ENCODE results near the gene ATP1A1.
A peak's percentile ranks its signal among the peaks of the same experiment; 100 is the strongest.

The ATP1A1 gene

DNA sequence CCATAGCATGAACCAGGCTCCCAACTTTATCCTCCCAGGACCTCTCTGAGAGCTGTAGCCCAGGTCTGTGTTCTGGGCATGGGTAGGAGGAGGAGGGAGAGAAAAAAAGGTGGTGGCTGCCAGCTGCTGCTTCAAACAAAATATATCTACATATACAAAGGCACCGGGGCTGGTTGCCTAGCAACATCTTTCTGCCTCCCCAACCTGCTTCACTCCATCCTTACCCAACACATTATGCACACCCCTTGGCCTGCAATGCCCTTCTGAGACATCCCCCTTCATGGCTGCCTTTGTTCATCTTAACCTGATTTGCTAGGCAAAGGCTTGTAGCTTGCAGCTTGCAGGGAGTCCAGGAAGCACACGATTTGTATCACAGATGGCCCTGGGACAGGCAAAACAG lies 27.2 kb upstream of the ATP1A1 start:
- no peak for DNase-seq

DNA sequence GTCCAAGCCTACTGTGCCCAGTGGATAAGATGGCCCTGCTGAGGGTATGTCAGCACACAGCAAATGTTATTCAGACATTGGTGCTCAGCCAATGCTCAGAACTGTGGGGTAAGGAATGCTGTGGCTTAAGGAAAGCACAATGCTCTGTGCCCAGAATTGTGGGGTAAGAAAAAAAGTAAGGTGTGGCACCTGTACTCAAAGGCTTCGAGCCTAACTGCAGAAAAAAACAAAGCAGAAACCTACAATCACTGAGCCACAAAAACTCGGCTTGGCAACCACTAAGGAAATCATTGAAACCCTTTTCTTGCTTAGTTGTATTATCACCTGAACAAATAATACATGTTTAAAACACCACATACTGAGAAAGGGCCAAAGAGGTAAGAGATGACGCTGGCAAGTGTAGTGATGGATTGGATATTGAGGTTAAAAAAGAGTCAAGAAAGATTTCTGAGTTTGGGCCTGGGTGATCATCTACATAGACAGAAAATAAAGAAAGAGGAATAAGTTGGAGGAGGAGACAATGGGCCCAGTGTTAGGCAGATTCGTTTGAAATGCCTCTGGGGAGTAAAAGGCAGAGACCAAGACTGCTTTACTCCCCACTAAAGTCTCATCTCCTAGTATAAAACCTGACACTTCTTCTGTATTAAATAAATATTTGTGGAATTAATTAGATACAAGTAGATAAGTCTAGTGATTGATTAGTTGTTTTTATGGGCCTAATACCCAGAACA lies 25.9 kb upstream of the ATP1A1 start:
- no peak for DNase-seq

DNA sequence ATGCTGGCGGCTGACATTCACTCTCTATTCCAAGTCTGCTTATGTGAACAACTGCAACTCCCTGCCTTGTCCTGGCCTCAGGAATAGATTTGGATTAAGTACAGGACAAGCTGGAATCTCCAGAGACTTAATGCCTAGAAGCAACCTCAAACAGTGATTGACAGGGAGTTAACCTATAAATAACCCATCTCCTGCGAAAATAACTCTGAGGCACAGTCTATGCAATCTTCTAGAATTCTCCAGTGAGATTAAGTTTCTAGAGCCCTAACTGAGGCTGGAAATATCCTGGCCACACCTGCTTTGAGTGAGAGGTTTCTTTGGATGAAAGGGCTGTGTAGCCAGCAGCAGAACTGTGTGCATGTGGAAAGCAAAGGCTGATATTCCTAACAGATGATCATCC lies 25.3 kb upstream of the ATP1A1 start:
- DNase-seq: no peak

DNA sequence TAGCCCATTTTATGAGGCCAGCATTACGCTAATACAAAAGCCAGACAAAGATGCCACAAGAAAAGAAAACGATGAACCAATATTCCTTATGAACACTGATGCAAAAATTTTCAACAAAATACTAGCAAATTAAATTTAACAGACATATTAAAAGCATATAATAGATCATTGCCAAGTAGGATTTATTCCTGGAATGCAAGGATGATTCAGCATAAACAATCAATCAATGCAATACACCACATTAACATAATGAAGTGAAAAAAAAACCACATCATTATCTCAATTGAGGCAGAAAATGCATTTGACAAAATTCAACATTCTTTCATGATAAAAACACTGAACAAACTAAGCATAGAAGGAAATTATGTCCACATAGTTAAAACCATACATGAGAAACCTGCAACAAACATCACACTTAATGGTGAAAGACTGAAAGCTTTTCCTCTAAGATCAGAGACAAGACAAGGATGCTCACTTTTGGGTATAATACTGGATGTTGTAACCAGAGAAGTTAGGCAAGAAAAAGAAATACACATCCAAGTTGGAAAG lies 22.9 kb upstream of the ATP1A1 start:
- DNase-seq: no peak

DNA sequence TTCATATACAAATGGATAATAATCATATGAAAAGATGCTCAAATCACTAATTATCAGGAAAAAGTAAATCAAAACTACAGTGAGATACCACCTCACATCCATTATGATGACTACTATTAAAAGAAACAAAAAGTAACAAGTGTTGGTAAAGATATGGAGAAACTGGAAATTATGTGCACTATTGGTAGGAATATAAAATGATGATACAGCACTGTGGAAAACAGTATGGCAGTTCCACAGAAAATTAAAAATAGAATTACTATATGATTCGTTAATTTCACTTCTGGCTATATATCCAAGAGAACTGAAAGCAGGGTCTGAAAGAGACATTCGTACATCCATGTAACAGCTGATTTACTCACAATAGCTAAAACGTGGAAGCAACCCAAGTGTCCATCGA lies 21.1 kb upstream of the ATP1A1 start:
- no peak for DNase-seq

DNA sequence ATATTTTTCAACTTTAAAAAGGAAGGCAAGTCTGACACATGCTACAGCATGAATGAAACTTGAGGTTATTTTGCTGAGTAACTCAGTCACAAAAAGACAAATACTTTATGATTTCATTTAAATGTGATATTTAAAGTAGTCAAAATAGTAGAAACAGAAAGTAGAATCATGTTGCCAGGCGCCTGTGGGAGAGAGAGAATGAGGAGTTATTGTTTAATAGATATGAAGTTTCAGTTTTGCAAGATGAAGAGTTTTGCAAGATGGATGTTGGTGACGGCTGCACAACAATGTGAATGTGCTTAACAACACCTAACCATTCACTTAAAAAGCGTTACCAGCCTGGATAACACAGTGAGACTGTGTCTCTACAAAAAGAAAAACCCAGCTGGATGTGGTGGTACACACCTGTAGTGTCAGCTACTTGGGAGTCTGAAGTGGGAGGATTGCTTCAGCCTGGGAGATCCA lies 20.7 kb upstream of the ATP1A1 start:
- no peak for DNase-seq

DNA sequence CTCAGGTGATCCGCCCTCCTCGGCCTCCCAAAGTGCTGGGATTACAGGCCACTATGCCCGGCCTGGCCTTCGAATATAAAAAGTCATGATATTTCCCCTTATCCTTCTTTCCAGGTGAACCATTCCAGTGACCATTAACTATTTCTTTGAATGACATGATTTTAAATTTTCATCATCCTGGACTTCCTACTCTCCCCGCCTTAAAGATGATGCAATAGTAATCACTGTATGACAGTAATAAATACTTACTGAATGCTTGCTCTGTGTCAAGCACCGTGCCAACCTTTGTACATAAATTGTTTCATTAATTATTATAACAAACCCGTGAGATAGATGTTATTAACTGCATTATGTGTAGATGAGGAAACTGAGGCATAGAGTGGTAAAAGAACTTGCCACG lies 19.9 kb upstream of the ATP1A1 start:
- no peak for DNase-seq

DNA sequence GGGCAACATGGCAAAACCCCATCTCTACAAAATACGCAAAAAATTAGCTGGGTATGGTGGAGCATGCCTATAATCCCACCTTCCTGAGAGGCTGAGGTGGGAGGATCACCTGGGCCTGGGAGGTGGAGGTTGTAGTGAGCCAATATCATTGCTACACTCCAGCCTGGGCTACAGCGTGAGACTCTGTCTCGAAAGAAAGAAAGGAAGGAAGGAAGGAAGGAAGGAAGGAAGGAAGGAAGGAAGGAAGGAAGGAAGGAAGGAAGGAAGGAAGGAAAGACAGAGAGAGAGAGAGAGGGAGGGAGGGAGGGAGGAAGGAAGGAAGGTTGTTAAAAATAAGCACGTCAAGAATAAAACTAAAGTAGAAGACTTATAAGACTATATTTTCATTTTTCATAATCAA lies 17.0 kb upstream of the ATP1A1 start:
- DNase-seq: no peak

DNA sequence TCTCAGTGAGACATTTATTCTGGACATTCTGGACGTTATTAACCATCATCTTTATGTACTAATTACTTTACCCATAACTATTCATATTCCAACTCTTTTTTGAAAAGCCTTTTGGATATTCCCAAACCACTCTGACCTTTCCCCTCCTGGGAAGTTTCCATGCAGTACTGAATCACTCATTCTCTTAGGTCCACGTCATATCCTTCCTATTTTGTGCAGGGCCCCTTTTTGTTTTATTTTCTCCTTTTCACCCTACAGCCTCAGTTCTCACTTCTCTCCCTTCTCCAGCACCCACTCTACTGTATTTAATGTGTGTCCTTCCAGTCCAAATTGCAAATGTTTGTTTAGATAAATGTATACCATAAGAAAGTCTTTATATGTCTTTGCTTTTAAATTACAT lies 16.4 kb upstream of the ATP1A1 start:
- DNase-seq: peak; percentile 89

DNA sequence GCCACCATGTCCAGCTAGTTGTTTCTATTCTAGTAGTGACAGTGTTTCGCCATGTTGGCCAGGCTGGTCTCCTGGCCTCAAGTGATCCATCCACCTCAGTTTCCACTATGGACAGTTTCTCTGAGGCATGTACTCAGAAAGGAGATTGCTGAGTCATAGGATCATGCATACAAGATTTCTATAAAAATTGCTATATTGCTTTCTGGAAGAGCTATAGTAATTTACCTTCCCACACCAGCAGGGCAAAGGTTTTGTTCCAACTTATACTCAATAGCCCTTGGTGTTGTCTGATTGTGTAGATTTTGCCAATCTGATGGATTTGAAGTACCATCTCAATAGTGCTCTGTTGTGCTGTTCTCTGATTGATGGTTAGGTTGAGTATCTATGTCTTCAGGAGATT lies 15.6 kb upstream of the ATP1A1 start:
- DNase-seq: peak; percentile 18

DNA sequence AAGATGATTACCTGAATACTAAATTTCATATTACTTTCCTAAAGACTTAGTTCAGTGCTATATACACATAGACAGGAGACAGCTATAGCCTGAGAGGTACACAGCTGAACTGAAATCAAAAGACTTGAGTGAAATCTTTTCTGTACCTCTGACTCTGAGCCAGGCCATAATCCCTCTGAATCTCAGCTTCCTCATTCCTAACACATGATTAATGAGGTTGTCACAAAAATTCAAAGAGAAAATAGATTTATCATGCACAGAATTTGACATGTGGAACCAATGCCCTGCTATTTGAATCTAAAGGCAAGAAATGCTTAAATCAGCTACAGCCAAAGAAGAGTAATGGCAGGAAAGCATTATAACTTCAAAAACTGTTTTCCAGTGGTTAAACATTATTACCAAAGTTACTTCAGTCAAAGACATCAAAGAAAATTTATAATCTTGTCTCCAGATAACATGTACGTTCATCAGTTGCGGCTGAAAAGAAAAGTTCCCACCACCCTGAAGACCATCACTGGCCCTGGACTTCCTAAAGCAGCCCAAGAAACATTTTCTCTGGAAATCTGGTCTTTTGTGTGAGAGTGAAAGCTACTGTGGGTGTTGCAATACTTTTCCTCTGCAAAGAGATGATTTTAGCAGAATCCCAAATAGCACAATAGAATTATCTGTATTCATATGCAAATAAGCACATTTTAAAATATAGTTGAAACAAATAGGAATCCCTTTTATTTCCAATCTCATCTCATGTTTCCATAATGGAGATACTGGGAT lies 13.8 kb upstream of the ATP1A1 start:
- peak; percentile 64 for DNase-seq

DNA sequence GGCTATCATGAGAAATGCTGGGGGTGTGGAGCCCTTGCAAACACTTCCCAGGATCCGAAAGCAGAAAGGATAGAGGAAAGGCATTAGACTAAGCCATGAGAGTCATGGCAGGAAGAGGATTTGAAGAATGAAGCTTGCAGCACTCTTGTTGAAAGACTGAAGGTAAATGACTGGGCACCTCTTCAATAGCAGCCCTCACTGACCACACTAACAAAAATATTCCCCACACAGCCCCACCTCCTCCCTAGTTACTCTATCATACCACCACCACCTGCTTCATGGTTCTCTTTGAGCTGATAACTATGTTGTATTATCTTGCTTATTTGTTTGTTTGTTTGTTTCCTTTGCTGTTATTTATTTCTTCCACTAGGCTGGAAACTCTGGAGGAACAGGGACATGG lies 13.2 kb upstream of the ATP1A1 start:
- no peak for DNase-seq

DNA sequence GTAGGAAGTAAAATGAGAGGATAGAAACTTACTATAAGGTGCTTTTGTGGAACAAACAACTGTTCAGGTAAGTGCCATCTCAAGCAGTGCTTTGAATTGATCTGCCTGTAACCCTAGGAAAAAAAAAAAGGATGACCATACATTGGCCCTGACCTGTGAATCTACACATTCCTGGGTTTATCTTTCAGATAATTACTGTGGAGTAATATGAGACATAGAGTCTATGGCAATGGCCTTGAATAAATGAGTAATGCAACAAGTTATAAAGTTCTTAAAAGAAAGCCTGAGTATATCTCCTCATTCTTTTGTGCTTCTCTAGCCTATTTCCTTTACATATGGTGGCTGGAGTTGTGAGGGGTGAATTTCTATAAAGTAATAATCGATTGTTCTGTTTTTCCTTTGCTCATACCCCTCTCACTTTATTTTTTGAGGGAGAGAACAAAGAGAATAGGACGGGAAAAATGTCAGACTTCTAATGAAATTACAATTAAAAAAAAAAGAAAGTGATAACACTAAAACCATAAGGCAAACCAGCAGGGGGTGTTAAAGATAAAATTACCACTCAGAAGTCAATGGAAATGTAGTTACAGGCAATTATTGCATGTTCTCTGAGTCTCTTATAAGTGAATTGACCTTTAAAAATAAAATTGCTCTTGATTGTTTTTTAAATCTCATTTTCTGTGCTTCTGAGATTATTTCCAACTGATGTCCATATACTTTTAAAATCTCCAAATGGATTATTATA lies 12.4 kb upstream of the ATP1A1 start:
- peak; percentile 50 for DNase-seq

DNA sequence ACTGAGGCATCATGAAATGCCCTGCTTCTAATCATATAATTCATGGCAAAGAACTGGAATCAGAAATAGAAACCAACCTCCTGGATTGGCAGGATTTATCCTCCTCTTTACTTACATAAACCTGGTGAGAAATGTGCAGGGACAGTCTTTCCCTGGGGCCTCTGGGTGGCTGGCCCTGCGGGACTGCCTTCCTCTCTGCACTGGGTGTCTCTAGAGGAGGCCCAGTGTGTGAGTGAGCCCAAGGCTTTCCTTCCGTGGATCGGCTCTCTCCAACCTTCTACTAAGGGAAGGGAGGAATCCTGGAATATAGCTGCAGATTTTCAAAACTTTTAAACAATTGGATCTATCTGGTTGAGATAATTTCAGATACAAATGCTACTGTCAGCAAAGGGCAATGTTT lies 11.4 kb upstream of the ATP1A1 start:
- no peak for DNase-seq

DNA sequence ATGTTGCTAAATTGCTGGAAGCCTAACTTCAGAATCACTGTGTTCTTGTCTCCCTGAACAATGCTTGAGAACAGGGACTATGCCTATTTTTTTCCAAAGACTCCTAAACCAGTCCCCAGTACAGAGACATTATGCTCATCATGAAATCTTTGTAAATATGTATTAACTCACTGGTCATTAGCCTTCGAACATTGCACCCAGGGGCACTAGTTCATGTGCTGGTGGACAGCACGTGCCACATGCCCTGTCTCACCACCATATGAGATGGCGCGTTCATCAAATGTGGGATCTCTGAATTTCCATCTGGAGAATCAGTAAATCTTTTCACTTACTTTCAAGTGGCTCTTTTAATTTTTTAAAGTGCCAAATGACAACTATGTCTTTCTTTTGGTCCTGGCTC lies 11.0 kb upstream of the ATP1A1 start:
- no peak for DNase-seq

DNA sequence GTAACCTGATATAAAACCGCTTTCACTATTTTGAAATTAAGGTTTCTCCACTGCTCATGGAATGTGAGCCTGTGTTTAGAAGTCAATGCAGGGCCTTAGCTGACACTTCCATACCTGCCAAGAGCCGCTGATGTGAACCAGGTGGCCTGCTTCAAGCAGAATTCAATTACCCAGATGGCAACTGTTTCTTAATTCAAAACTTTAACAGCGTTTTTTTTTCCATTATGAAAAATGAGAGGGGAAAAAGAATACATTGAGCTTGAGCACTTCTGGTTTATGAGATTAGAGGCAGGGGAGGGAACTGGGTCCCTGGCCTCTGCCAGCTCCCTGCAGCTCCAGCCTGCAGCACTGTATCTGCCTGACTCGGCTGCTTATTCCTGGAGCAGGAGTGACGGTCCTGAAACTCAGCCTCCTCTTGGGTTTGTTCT lies 7.7 kb upstream of the ATP1A1 start:
- DNase-seq: no peak

DNA sequence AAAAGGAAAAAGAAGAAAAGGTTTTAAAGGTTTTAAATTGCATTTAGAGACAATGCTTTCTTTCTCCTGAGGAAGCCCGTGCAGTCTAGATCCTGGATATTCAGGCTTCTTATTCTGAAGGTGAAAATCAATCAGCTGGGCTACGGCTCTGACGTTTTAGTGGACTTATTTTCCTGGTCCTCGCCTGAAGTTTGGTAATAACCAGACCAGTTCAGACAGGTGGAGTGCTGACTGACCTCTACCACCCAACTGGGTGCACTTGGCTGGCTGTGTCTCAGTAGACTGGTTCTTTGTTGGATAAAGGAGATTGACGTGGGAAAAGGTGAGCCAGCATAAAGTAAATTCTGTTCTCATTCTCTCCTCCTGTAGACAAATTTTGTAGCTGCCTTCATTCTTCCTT lies 7.2 kb upstream of the ATP1A1 start:
- no peak for DNase-seq

DNA sequence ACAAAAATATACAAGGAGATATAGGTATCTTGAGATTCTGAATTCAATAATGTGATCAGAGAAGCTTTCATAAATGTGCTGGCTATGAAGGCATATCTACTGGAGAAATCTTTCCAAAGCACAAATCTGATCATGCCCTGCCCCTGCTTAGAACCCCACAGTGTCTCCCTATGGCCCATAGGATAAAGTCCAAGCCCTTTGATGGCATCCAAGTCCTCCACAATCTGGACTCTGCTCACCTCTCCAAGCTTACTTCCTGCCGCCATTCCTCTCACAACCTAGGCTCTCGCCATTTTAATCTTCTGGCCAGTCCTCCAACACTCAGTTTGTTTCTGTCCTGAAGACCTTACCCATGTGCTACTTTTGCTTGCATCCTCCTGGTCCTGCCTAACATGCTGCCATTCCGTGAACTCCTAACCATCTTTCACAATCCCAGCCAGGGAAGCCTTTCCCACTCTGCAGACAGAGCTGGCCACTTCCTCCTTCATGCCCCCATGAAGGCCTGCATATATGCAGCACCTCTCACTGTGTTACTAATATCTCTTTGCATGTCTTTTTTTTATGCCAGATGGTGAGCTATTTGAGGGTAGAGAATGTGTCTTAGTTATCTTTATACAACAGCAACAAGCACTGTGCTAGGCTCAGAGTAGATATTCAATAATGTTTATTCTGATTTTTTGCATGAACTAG lies 5.6 kb upstream of the ATP1A1 start:
- no peak for DNase-seq

DNA sequence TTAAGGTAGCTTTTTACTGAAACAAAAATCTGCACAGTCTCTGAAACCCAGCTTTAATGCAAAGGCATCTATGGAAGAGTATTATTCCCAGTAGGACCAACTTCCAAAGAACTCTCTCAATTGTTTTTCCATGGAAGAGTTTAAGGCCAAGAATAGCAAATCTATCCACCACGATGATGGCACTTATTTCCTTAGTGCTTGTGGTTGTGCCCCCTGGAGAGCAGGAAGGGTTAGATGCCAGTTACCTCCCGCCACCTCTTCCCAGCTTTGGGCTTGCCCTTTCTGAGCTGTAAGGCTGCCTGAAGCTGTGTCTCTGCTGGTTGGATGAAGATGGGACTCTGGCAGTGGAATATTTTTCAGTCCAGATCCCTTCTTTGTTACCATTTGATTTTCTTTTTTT lies 4.8 kb upstream of the ATP1A1 start:
- no peak for DNase-seq

DNA sequence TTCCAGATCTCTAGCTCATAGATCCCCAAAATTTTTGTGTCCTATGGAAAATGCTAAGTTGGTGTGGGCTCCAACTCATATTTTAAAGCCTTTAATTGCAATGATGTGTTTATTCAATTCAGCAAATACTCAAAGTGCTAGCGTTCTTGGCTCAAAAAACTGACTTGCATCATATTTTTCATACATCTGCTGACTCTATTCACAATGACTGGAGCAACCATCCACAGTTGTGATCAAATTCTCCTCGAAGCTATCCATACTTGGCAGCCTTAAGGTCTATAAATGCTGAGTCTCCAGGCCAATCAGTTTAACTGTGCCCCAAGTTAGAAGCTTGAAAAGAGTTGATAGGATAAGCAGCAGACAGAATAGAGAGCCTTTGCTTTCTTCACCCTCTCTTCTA lies 2.9 kb upstream of the ATP1A1 start:
- DNase-seq: no peak

DNA sequence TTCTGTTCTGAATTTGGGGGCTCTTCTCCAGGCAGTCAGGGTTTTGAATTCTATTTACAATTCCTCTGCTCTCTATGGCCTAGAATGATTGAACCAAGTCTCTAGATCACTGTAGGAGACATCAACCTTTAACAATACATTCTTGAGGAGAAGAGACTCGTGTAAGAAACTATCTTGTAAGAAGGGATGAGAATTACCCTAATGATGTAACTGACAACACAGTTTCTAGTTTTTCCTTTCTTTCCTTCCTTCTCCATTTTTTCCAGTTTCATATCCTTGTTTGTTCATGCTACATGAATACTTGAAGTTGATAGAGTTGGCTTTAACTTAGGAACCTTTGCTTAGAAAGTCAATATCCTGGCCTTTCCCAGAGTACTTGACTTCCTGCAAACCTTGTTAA lies 1.3 kb upstream of the ATP1A1 start:
- DNase-seq: no peak

DNA sequence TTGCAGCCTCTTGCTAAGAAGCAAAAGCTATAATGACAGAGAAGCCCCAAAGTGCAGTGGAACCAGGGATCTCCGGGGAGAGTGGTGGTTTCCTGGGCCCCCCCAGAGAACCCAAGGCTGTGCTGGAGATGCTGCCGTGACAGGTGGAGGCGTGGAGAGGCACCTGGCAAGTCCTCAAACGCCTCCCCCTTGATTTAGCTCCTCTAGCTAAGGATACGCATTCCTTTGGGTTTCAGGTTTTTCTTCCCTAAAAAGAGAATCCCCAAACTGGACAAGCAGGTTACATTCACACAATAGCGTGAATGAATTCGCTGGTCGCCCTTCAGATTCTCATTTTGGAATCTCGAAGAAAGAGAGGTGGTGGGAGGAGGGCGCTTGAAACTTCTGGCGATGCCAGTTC lies 853 bp upstream of the ATP1A1 start:
- DNase-seq: no peak
